Pons (tissue), 1 donor: ENCODE measurements around the gene PTK6.

Source experiments
- DNase-seq: peaks from one replicate; pipeline ENCODE4 v3.0.0-alpha.2; 2016; ENCODE audit warnings: low spot score

Gene PTK6

GRCh38 chr20:63508072-63508768, 29.0 kb downstream of the PTK6 start:
- no peak for DNase-seq

- no peak for DNase-seq
These were observed 30.0 kb downstream of the PTK6 start for GRCh38 chr20:63507083-63507743.

GRCh38 chr20:63505723-63506122, 31.5 kb downstream of the PTK6 start:
- no peak for DNase-seq

- no peak for DNase-seq
These were observed 31.9 kb downstream of the PTK6 start for GRCh38 chr20:63505281-63505680.

- DNase-seq = no peak
These were observed 32.5 kb downstream of the PTK6 start for GRCh38 chr20:63504642-63505041.

- DNase-seq = no peak
These were observed 33.7 kb downstream of the PTK6 start for GRCh38 chr20:63503524-63503923.

- DNase-seq = no peak
These were observed 34.5 kb downstream of the PTK6 start for GRCh38 chr20:63502671-63503172.

- DNase-seq = no peak
These were observed 35.1 kb downstream of the PTK6 start for GRCh38 chr20:63501818-63502670.

GRCh38 chr20:63500902-63501817, 36.0 kb downstream of the PTK6 start:
- no peak for DNase-seq

- DNase-seq = no peak
These were observed 36.9 kb downstream of the PTK6 start for GRCh38 chr20:63500151-63500901.

GRCh38 chr20:63499338-63499969, 37.7 kb downstream of the PTK6 start:
- no peak for DNase-seq

- no peak for DNase-seq
These were observed 38.2 kb downstream of the PTK6 start, which contains the start of gene EEF1A2 for GRCh38 chr20:63498960-63499337. Gene EEF1A2, minus strand, starts transcription at chr20:63499083. Its CDS starts 1,320 bp downstream, at chr20:63497763.

GRCh38 chr20:63497946-63498935, 38.9 kb downstream of the PTK6 start:
- no peak for DNase-seq

- DNase-seq = no peak
These were observed 39.8 kb downstream of the PTK6 start for GRCh38 chr20:63497138-63497945.

- DNase-seq = no peak
These were observed 40.5 kb downstream of the PTK6 start for GRCh38 chr20:63496596-63497120.

GRCh38 chr20:63495741-63496595, 41.2 kb downstream of the PTK6 start:
- DNase-seq = peak; percentile 38

- no peak for DNase-seq
These were observed 41.9 kb downstream of the PTK6 start for GRCh38 chr20:63495167-63495720.
